Measurements from ENCODE around the gene SCYL3.

GRCh38 chr1:169909499-169909898, 15.8 kb upstream of the SCYL3 start:
- TF ChIP-seq, protein P1, sequence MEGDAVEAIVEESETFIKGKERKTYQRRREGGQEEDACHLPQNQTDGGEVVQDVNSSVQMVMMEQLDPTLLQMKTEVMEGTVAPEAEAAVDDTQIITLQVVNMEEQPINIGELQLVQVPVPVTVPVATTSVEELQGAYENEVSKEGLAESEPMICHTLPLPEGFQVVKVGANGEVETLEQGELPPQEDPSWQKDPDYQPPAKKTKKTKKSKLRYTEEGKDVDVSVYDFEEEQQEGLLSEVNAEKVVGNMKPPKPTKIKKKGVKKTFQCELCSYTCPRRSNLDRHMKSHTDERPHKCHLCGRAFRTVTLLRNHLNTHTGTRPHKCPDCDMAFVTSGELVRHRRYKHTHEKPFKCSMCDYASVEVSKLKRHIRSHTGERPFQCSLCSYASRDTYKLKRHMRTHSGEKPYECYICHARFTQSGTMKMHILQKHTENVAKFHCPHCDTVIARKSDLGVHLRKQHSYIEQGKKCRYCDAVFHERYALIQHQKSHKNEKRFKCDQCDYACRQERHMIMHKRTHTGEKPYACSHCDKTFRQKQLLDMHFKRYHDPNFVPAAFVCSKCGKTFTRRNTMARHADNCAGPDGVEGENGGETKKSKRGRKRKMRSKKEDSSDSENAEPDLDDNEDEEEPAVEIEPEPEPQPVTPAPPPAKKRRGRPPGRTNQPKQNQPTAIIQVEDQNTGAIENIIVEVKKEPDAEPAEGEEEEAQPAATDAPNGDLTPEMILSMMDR (IDR thresholded peaks at IDR 0.05), result no peak
- no peak for TF ChIP-seq POLR2A (IDR thresholded peaks at IDR 0.05)
